H1 (cell line): ENCODE data around the gene POU6F2. TPM values are rescaled to one million over a fixed set of nuclear protein-coding genes. Genes with fewer than 3 reads are reported as not detected.

ENCODE experiments used
- CTCF ChIA-PET: fragments of 300-600 bp; sonication (Branson Sonifier 250); formaldehyde crosslinking; loops from one replicate; lab custom pipeline; 2021; ENCODE audit not compliant: partially characterized antibody; lab: Charles Lee
- POLR2A ChIA-PET: fragments of 300-600 bp; sonication (Branson Sonifier 250); formaldehyde crosslinking; loops from one replicate; lab custom pipeline; 2021; ENCODE audit warnings: inconsistent platforms; ENCODE audit not compliant: partially characterized antibody; lab: Charles Lee
- DNase-seq, 2 experiments: peaks; one replicate each; pipeline versions ENCODE4 v3.0.0 to v3.0.0-alpha.2; 2010 to 2022; ENCODE audit warnings: low spot score in 2 of 2, low read depth in 1 of 2, mixed read lengths in 1 of 2
- FAIRE-seq: peaks from 2 replicates; lab custom pipeline; 2011; peaks lifted over from hg19 to GRCh38; lab: Jason Lieb, UNC
- H2AFZ ChIP-seq: 2 replicates; pipeline ENCODE4 v1.8.1; 2012; ENCODE audit warnings: low read length, inconsistent platforms
- H2AK5ac ChIP-seq: 2 replicates; pipeline ENCODE4 v1.6.1; 2013; ENCODE audit warnings: low read depth, low read length
- H2BK120ac ChIP-seq: replicated peaks from 2 replicates; pipeline ENCODE3; 2013; ENCODE audit warnings: low read depth, low read length, inconsistent platforms
- H2BK12ac ChIP-seq: 2 replicates; pipeline ENCODE4 v1.6.1; 2013; ENCODE audit warnings: low read depth, low read length
- H2BK15ac ChIP-seq: 2 replicates; pipeline ENCODE4 v1.6.1; 2013; ENCODE audit warnings: low read length
- H2BK20ac ChIP-seq: 2 replicates; pipeline ENCODE4 v1.6.1; 2013; ENCODE audit warnings: low read length
- H2BK5ac ChIP-seq: 2 replicates; pipeline ENCODE4 v1.6.1; 2013; ENCODE audit warnings: low read depth, low read length
- H3K14ac ChIP-seq: 2 replicates; pipeline ENCODE4 v1.6.1; 2013; ENCODE audit warnings: inconsistent platforms; ENCODE audit not compliant: insufficient read length
- H3K18ac ChIP-seq: 2 replicates; pipeline ENCODE4 v1.6.1; 2013; ENCODE audit warnings: low read length; ENCODE audit errors: extremely low read depth
- H3K23ac ChIP-seq: 2 replicates; pipeline ENCODE4 v1.6.1; 2013; ENCODE audit warnings: inconsistent platforms; ENCODE audit not compliant: insufficient read length
- H3K23me2 ChIP-seq: 2 replicates; pipeline ENCODE4 v1.6.1; 2013; ENCODE audit warnings: low read depth, low read length
- H3K27ac ChIP-seq: 2 replicates; pipeline ENCODE4 v1.6.1; 2011; ENCODE audit warnings: low read depth, low read length, inconsistent platforms
- H3K27me3 ChIP-seq, 4 experiments: replicated peaks in 1 of 4; 1 replicate in 1 of 4; 2 replicates in 3 of 4; pipeline versions ENCODE4 v1.6.1 to v1.8.1; 2011 to 2013; ENCODE audit warnings: low read length in 3 of 4, mild to moderate bottlenecking in 3 of 4, inconsistent platforms in 2 of 4, mixed read lengths in 2 of 4, moderate library complexity in 1 of 4; ENCODE audit not compliant: control insufficient read depth in 3 of 4, insufficient read depth in 3 of 4; ENCODE audit errors: extremely low read depth in 1 of 4
- H3K36me3 ChIP-seq, 4 experiments: 2 replicates each; pipeline versions ENCODE4 v1.6.1 to v1.8.1; 2011 to 2013; ENCODE audit warnings: mild to moderate bottlenecking in 4 of 4, low read length in 3 of 4, moderate library complexity in 2 of 4, control low read depth in 1 of 4, inconsistent platforms in 1 of 4; ENCODE audit not compliant: insufficient read depth in 4 of 4, control insufficient read depth in 2 of 4
- H3K4ac ChIP-seq: replicated peaks from 2 replicates; pipeline ENCODE3; 2013; ENCODE audit warnings: low read length, low read depth, mixed read lengths, inconsistent platforms; ENCODE audit not compliant: insufficient read length
- H3K4me1 ChIP-seq, 4 experiments: replicated peaks in 1 of 4; 1 replicate in 1 of 4; 2 replicates in 3 of 4; pipeline versions ENCODE4 v1.6.1 to v1.8.1; 2011 to 2013; ENCODE audit warnings: low read length in 3 of 4, inconsistent platforms in 2 of 4, mixed read lengths in 1 of 4; ENCODE audit not compliant: insufficient read depth in 4 of 4, control insufficient read depth in 3 of 4
- H3K4me2 ChIP-seq, 2 experiments: 2 replicates each; pipeline versions ENCODE4 v1.6.1 to v1.8.1; 2011 to 2013; ENCODE audit warnings: low read depth in 2 of 2, low read length in 2 of 2, control low read depth in 1 of 2, inconsistent platforms in 1 of 2, mild to moderate bottlenecking in 1 of 2; ENCODE audit not compliant: insufficient read depth in 1 of 2
- H3K4me3 ChIP-seq, 4 experiments: fragments of 200-600, 300-600 bp in 1 of 4; sonication (generic), shearing (Covaris generic), sonication (Bioruptor Twin) in 1 of 4; 2 replicates each; pipeline versions ENCODE4 v1.5.1 to v1.8.1; 2011 to 2016; ENCODE audit warnings: low read length in 4 of 4, low read depth in 3 of 4, control low read depth in 2 of 4, inconsistent platforms in 2 of 4, mild to moderate bottlenecking in 2 of 4, mixed read lengths in 1 of 4, moderate library complexity in 1 of 4; ENCODE audit not compliant: insufficient read depth in 2 of 4; ENCODE audit errors: extremely low read depth in 1 of 4
- H3K56ac ChIP-seq: replicated peaks from 2 replicates; pipeline ENCODE3; 2013; ENCODE audit warnings: low read depth, mild to moderate bottlenecking, mixed read lengths, low read length, inconsistent platforms; ENCODE audit not compliant: insufficient read length
- H3K79me1 ChIP-seq: 2 replicates; pipeline ENCODE4 v1.6.1; 2013; ENCODE audit warnings: low read depth, low read length, control low read depth
- H3K79me2 ChIP-seq, 2 experiments: 2 replicates each; pipeline versions ENCODE4 v1.6.1 to v1.8.1; 2012 to 2013; ENCODE audit warnings: low read length in 2 of 2, mild to moderate bottlenecking in 2 of 2, inconsistent platforms in 1 of 2; ENCODE audit not compliant: insufficient read depth in 2 of 2, control insufficient read depth in 1 of 2
- H3K9ac ChIP-seq, 4 experiments: replicated peaks in 1 of 4; 1 replicate in 1 of 4; 2 replicates in 3 of 4; pipeline versions ENCODE4 v1.6.1 to v1.8.1; 2011 to 2013; ENCODE audit warnings: low read depth in 3 of 4, low read length in 3 of 4, control low read depth in 2 of 4, mild to moderate bottlenecking in 2 of 4, moderate library complexity in 2 of 4, inconsistent platforms in 1 of 4; ENCODE audit errors: extremely low read depth in 1 of 4
- H3K9me3 ChIP-seq, 2 experiments: 2 replicates each; pipeline versions ENCODE4 v1.6.1 to v1.8.1; 2012 to 2013; ENCODE audit warnings: mild to moderate bottlenecking in 2 of 2, moderate library complexity in 2 of 2, control low read depth in 1 of 2, inconsistent platforms in 1 of 2, low read depth in 1 of 2, low read length in 1 of 2, mixed read lengths in 1 of 2; ENCODE audit not compliant: insufficient read depth in 2 of 2
- H4K20me1 ChIP-seq, 2 experiments: replicated peaks in 1 of 2; 2 replicates each; pipeline versions ENCODE3 to v1.8.1; 2011 to 2013; ENCODE audit warnings: inconsistent platforms in 2 of 2, low read length in 2 of 2, mild to moderate bottlenecking in 1 of 2; ENCODE audit not compliant: insufficient read depth in 2 of 2, control insufficient read depth in 1 of 2
- H4K5ac ChIP-seq: 2 replicates; pipeline ENCODE4 v1.6.1; 2013; ENCODE audit warnings: low read length, low read depth, mixed read lengths, inconsistent platforms; ENCODE audit not compliant: insufficient read length
- H4K8ac ChIP-seq: 2 replicates; pipeline ENCODE4 v1.8.0; 2013; ENCODE audit warnings: mild to moderate bottlenecking, moderate library complexity, low read length, inconsistent platforms; ENCODE audit not compliant: insufficient read depth; ENCODE audit errors: extremely low read depth
- H4K91ac ChIP-seq: replicated peaks from 2 replicates; pipeline ENCODE3; 2013; ENCODE audit warnings: low read length, mixed read lengths, inconsistent platforms; ENCODE audit not compliant: insufficient read length
- BRCA1 ChIP-seq: IDR thresholded peaks from 2 replicates; pipeline ENCODE4 v1.6.1; 2012; ENCODE audit warnings: low read depth, low read length, improper control_type of control experiment
- CHD1 ChIP-seq: IDR thresholded peaks from 2 replicates; pipeline ENCODE4 v1.6.1; 2012; ENCODE audit warnings: low read depth, low read length, improper control_type of control experiment
- KDM5A ChIP-seq: fragments of 200-600 bp; IDR thresholded peaks from 2 replicates; pipeline ENCODE4 v1.7.1; 2012; ENCODE audit warnings: mild to moderate bottlenecking, low read length, inconsistent platforms, mixed read lengths
- POU5F1 ChIP-seq: IDR thresholded peaks from 2 replicates; pipeline ENCODE4 v1.6.1; 2011; ENCODE audit warnings: low read depth, mild to moderate bottlenecking, low read length, moderate library complexity
- TAF7 ChIP-seq: optimal IDR thresholded peaks from 2 replicates; pipeline ENCODE3; 2011; ENCODE audit warnings: low read depth, mild to moderate bottlenecking, inconsistent platforms, low read length, moderate library complexity, borderline replicate concordance
- WGBS, 2 experiments: shearing (Covaris generic) in 1 of 2; methylation state at CpG; one replicate each; pipeline versions ENCODE4 v1.1.6 to v1.1.7; 2013 to 2015; ENCODE audit warnings: low lambda C conversion rate in 2 of 2, mixed read lengths in 2 of 2, inconsistent platforms in 1 of 2, low coverage in 1 of 2, missing lambda C conversion rate in 1 of 2; ENCODE audit not compliant: insufficient replicate concordance in 2 of 2, insufficient coverage in 1 of 2, insufficient read length in 1 of 2; ENCODE audit errors: extremely low coverage in 1 of 2, missing lambda C conversion rate in 1 of 2; 5-methylcytosine and 5-hydroxymethylcytosine counted together
- polyA plus RNA-seq, 7 experiments: library from polyadenylated mRNA; depleted of rRNA in 3 of 7; stranded (reverse) in 5 of 7; unstranded in 2 of 7; fragments of >200 nt in 5 of 7; fragments of 200-250 nt in 2 of 7; gene quantifications; 1 replicate in 5 of 7; 2 replicates in 1 of 7; 4 replicates in 1 of 7; pipeline versions ENCODE4 v1.2.1 to v1.2.3, GENCODE V29; 2011 to 2013; ENCODE audit warnings: missing spikeins in 2 of 7, mixed read lengths in 2 of 7
- total RNA-seq: library from RNA; stranded (reverse); fragmentation: NEBNext Ultra II Directional; extraction: Animal tissue kit (Norgen Biotek cat#: 25700); gene quantifications from 2 replicates; pipeline ENCODE4 v1.2.1, GENCODE V29; 2021
- TF ChIP-seq, protein P1 (sequence below), 3 experiments: IDR thresholded peaks; 1 replicate in 2 of 3; 2 replicates in 1 of 3; pipeline versions ENCODE4 v1.5.1 to v1.6.1; 2011; ENCODE audit warnings: low read length in 3 of 3, mild to moderate bottlenecking in 3 of 3, inconsistent platforms in 2 of 3, low read depth in 1 of 3, moderate library complexity in 1 of 3; ENCODE audit not compliant: insufficient read depth in 1 of 3; ENCODE audit errors: control extremely low read depth in 1 of 3

The POU6F2 gene
- total and polyA plus RNA-seq, 2 of the 8 experiments (the other 6 are each of a cell fraction or from before 2014, with no cell fraction given), result 1.1 to 2.0 TPM

DNA sequence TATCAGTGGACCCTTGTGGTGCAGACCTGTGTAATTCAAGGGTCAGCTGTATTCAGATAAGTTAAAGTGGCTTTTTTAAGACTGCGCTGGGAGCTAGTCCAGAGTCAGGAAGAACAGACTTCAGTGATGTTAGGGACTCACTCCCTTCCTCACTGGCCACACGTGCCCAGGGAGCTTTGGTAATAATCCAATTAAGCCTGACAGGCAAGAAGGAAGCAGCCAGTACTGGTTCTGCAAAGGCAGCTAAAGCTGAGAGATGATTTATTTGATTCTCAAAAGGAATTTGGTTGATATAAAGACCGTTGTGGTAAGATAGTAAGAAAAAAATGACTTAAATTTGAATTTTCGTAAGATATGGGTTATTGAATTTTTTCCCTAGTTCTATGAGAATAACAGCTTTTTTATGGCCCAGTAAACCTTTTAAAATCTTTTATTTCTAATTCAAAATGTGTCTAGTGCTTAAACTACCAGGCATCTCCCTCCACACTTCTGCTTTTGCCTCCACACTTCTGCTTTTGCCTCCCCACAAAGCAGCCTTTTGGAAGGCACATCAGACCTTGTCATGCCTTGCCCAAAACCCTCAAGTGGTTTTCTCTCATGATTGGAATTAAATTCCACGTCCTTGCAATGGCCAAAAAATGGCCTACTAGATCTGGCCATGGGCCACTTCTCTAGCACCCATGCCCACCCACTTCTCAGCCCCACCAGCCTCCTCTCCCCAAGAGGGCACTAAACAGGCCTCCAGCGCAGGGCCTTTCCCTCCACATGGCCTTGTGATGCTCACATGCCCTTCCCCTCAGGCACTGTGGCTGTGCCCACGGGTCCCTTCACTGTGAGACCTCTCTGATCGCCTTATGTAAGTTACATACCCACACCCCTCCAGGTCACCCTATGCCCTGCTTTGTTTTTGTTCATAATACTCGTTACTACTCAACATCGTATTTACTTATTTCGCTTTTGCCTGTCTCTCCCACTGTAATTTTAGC, 92.5 kb downstream of the POU6F2 start:
- Histone ChIP-seq H3K79me2 (no peaks in the 10 kb centered on the region), H2BK15ac (no peak overlapping the region), H3K14ac (no peak overlapping the region), H3K79me1 (no peaks in the 10 kb centered on the region), H3K9ac (no peak overlapping the region), H3K36me3 (no peaks in the 10 kb centered on the region; a peak in 1 of 8 replicates), H4K20me1 (no peaks in the 10 kb centered on the region), H3K18ac (no peak overlapping the region), H2BK5ac (no peak overlapping the region), H2AK5ac (no peak overlapping the region), H2BK120ac (no peak overlapping the region), H3K56ac (no peak overlapping the region), H3K4me3 (no peak overlapping the region), H3K4me2 (no peak overlapping the region), H3K27ac (no peak overlapping the region), H3K23me2 (no peaks in the 10 kb centered on the region), H2BK20ac (no peak overlapping the region), H2AFZ (no peak overlapping the region), H3K27me3 (no peaks in the 10 kb centered on the region), H3K9me3 (peaks cover 0 to 2% of the 10 kb centered on the region in 2 experiments; a peak in 1 of 4 replicates), H2BK12ac (no peak overlapping the region), H4K8ac (no peak overlapping the region), H4K5ac (no peak overlapping the region), H3K23ac (no peak overlapping the region), H4K91ac (no peak overlapping the region), H3K4me1 (peaks cover 0 to 3% (median 1%) of the 10 kb centered on the region in 4 experiments; a peak in 2 of 7 replicates), H3K4ac (no peak overlapping the region)
- ChIA-PET POLR2A (no interaction called here), CTCF (interaction anchor here (0.6 to 1.4 kb wide), 2 partner anchors 7 to 137 kb away, joined by 3 to 5 read pairs; no protein-coding TSS in a partner anchor)
- FAIRE-seq (no peak), DNase-seq (no peak)
- WGBS, 2 experiments, result 97 to 100% methylated on average over 2 to 11 of the region's 11 CpGs
- no peak for TF ChIP-seq CHD1
- TF ChIP-seq TAF7, result no peak
- TF ChIP-seq POU5F1, result no peak
- TF ChIP-seq KDM5A, result no peak
- no peak for TF ChIP-seq BRCA1
- TF ChIP-seq, protein P1, sequence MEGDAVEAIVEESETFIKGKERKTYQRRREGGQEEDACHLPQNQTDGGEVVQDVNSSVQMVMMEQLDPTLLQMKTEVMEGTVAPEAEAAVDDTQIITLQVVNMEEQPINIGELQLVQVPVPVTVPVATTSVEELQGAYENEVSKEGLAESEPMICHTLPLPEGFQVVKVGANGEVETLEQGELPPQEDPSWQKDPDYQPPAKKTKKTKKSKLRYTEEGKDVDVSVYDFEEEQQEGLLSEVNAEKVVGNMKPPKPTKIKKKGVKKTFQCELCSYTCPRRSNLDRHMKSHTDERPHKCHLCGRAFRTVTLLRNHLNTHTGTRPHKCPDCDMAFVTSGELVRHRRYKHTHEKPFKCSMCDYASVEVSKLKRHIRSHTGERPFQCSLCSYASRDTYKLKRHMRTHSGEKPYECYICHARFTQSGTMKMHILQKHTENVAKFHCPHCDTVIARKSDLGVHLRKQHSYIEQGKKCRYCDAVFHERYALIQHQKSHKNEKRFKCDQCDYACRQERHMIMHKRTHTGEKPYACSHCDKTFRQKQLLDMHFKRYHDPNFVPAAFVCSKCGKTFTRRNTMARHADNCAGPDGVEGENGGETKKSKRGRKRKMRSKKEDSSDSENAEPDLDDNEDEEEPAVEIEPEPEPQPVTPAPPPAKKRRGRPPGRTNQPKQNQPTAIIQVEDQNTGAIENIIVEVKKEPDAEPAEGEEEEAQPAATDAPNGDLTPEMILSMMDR (IDR thresholded peaks at IDR 0.05; ENCODE audit: control extremely low read depth in 1 of 3, insufficient read depth in 1 of 3, low read depth in 1 of 3, low read length in 3 of 3), result no peak
